Prostate gland (tissue), 2 donors: ENCODE data around the gene CYP17A1.

Source experiments
- CTCF ChIP-seq, 4 experiments: fragments of 200-600 bp in 2 of 4; fragments of 450-650 bp in 2 of 4; sonication (generic) in 2 of 4; IDR thresholded peaks; 1 replicate in 3 of 4; 2 replicates in 1 of 4; pipeline ENCODE4 v1.5.1; 2016 to 2019; ENCODE audit warnings: antibody characterized with exemption in 4 of 4, mild to moderate bottlenecking in 2 of 4, moderate library complexity in 2 of 4
- POLR2A ChIP-seq: fragments of 450-650 bp; IDR thresholded peaks from one replicate; pipeline ENCODE4 v1.6.1; 2016; ENCODE audit warnings: antibody characterized with exemption, mild to moderate bottlenecking

DNA sequence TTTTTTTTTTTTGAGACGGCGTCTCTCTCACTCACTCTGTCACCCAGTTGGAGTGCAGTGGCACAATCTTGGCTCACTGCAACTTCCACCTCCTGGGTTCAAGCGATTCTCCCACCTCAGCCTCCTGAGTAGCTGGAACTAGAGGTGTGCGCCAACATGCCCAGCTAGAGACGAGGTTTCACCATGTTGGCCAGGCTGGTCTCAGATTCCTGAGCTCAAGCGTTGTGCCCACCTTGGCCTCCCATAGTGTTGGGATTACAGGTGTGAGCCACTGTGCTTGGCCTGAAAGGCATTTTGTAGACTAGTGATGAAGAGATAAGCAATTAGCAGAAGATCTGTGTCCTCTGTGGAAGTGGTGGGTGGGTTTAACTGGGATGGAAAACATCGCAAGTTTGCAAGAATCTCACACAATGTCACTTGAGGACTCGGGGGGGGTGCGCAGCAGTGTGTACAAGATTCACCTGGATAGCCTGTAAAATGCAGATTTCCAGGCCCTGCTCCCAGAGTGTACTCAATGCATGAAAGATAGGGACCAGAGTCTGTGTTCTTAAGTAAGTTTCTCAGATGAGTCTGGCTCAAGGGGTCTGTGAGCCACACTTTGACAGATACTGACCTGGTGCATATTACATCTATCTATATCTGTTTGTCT lies 10.9 kb downstream of the CYP17A1 start:
- TF ChIP-seq CTCF (IDR thresholded peaks at IDR 0.05), result no peak
- TF ChIP-seq POLR2A, result no peak
